GM18517 (cell line): Measurements from ENCODE around the gene YWHAE.
"Not testable (repeated sequence)": the region's sequence is repeated elsewhere in the genome, so short reads cannot be mapped to it uniquely, and the experiment has no call there.

ENCODE experiments used
- ATAC-seq: cut with Tn5 transposase; IDR thresholded peaks from one replicate; pipeline ENCODE4 v1.9.1; 2021; ENCODE audit warnings: mild to moderate bottlenecking, moderate library complexity; ENCODE audit not compliant: unreplicated experiment

Gene YWHAE

DNA sequence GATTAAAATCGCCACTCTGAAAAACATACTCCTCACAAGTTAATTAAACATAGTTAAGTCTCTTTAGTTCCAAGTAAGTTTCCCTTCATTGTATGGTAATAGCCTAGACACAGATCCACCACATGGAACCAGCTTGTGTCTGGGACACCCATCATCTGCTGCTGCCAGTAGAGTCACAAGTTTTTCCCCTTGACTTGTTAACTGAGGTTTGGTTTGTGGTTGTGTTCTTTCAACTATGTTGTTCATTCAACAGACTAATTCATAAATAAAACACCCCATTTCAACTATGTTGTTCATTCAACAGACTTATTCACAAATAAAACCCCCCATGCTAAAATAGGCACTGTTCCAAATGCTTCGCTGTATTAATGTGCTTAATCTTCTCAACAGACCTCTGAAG, 24.4 kb downstream of the YWHAE start:
- ATAC-seq: no peak

DNA sequence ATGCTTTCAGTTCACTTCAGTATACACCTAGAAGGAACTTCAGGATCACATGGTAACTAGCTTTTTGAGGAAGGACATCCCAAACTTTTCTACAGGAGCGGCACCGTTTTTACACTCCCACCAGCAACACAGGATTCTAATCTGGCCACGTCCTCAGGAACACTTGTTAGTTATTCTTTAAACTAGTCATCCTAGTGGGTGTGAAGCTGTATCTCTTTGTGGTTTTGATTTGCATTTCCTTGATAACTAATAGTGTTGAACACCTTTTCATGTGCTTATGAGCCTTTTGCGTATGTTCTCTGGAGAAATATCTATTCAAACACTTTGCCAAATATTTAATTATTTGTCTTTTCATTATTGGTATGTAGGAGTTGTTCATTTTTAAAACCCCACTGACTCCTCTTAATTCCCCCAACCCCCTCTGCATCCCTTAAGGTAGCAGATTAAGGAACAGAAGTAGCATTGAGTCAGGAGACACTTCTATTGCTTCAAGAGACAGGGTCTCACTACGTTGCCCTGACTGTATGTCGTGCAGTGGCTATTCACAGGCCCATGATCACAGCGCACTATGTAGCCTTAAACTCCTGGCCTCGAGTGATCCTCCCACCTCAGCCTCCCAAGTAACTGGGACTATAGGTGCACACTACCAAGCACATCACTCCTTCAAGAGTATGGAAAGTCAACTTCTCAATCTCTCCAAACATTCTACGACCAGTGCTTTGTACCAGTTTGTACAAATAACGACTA, 25.4 kb downstream of the YWHAE start:
- ATAC-seq: peak; percentile 54

DNA sequence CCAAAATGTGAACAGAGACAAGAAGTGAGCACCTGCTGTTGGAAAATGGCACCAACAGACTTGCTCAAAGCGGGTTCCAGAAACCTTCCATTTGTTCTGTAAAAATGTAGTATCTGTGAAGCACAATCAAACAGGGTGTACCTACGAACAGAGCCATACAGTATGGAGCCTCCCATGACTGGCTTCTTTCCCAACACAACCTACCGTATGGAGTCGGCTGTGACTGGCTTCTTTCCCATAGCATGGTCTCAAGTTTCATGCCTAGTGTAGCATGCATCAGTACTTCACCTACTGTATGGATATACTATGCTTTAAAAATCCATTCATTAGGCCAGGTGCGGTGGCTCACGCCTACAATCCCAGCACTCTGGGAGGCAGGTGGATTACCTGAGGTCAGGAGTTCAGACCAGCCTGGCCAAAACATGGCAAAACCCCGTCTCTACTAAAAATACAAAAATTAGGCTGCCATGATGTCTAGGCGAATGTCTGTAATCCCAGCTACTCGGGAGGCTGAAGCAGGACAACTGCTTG, 26.2 kb downstream of the YWHAE start:
- no peak for ATAC-seq

DNA sequence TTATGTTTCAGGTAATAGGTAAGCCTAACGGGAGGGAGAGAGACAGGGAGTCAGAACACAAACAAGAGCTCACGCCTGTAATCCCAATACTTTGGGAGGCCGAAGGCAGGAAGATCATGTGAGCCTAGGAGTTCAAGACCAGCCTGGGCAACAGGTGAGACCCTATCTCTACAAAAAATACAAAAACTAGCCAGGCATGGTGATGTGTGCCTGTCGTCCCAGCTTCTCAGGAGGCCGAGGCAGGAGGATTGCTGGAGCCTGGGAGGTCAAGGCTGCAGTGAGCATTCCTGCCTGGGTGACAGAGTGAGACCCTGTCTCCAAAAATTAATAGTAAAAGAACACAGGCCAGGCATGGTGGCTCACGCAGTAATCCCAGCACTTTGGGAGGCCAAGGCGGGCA, 27.4 kb downstream of the YWHAE start:
- no peak for ATAC-seq

DNA sequence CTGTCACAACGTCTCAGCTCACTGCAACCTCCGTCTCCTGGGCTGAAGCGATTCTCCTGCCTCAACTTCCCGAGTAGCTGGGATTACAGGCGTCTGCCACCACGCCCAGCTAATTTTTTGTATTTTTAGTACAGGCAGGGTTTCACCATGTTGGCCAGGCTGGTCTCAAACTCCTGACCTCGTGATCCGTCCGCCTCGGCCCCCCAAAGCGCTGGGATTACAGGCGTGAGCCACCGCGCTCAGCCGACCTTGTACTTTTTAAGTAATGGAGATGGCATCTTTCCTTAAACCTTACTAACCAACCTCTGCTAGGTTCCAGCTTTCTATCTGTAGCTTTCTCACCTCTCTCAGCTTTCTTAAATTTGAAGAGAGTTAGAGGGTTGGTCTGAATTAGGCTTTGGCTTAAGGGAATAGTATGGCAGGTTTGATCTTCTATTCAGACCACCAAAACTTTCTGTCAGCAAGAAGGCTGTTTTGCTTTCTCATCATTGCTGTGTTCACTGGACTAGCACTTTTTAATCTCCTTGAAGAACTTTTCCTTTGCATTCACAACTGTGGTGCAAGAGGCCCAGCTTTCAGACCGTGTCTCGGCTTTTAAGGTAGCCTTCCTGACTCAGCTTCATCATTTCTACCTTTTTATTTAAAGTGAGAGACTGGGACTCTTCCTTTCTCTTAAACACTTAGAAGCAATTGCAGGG, 28.0 kb downstream of the YWHAE start:
- no peak for ATAC-seq

DNA sequence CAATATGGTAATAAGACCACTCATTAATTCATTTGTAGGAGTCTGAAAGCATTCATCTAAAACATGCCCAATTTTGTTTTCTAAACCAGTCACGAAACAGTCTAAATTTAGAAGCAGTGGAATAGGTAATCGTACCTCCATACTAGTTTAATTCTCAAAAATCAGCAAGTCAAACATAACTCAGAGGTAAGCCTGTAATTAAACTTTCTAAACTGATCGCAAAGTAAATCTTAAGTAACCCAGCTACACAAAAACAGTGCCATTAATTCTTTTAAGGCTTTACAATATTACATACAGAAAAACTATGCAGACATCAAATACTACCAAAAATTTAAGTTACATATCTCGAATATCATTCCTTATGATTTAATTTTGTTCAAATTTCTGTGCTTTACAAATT, 31.4 kb downstream of the YWHAE start:
- no peak for ATAC-seq

DNA sequence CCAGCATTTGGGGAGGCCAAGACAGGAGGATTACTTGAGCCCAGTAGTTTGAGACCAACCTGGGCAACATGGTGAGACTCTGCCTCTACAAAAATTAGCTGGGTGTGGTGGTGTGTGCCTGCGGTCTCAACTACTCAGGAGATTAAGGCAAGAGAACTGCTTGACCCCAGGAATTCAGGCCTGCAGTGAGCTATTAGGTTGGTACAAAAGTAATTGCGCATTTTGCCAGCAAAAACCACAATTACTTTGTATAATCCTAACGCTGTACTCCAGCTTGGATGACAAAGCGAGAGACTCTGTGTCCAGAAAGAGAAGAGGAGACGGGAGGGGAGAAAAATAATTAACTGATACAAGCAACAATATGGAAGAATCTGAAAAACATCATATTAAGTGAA, 32.7 kb downstream of the YWHAE start:
- ATAC-seq: no peak

DNA sequence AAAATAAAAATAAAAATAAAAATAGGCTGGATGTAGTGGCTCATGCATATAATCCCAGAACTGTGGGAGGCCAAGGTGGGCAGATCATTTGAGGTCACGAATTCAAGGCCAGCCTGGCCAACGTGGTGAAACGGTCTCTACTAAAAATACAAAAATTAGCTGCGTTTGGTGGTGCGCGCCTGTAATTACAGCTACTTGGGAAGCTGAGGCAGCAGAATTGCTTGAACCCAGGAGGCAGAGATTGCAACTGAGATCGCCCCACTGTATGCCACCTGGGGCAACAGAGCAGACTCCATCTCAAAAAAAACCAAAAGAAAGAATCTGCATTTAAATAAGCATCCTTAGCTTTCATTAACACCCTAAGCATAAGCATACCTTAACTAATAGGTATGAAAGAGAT, 33.8 kb downstream of the YWHAE start:
- ATAC-seq: no peak

DNA sequence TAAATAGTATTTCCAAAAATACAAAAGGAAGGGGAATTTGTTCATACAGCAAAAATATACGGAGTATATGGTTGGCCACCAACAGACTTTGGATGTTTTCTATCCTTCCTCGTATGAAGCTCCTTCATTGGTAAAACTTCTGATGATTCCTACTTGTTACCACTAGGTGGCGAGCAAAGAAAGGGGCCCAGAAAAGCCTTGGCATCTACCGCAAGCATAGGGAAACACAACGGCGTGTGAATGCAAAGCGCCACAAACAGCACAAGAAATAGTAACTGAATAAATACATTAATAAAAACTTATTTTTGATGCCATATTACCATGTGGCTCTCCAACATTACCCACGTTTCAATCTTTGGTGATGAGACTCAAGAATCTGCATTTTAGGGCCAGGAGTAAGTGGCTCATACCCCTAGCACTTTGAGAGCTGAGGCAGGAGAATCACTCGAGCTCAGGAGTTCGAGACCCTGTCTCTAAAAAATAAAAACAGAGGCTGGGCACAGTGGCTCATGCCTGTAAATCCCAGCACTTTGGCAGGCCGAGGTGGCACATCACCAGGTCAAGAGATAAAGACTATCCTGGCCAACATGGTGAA, 34.5 kb downstream of the YWHAE start:
- no peak for ATAC-seq

DNA sequence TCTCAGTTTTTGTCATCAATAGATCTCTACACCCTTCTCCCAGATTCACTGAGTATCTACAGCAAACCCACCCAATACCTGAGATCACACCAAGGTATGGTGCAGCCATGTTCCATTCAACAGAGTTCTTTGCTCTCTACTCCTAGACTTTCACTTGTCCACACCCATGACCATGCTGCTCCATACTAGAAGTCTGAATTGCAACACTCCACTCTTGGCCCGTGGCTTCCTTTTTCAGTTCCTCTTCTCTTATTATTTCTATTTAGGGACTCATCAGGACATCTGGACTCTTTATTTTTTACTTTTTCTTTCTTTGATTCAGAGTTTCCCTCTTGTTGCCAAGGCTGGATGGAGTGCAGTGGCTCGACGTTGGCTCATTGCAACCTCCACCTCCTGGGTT, 37.1 kb downstream of the YWHAE start:
- no peak for ATAC-seq

DNA sequence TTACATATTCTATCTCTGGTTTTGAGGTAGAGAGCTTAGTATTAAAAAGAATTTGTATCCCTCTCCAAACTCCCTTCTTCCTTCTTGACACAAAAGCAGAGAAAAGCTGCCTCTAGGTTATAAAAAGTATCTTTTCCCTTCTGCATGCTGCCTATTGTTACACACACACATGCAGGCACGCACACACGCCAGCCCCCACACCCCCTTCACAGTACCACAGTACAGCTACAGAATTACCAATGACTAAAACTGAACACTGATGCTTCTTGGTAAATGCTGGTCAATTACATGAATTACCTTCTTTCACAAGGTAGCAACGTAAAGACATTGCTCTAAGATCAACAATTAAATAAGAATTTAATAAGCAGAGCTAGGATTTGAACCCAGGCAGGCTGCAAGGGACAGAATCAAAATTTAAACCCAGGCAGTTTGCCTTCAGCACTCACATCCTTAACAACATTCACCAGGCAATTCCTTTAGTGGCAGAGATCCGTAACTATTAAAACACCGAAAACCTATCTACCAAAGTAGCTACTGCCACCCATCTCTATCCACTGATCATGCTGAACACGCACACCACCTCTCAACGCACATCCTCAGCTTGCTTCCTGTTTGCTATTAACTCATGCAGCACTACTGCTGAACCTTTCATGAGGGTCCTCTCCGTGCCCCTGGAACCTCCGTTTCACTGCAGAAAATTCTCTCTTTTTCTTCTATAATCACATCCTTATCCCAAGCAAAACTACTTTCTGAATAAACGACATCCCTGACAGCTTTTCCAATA, 37.8 kb downstream of the YWHAE start:
- no peak for ATAC-seq

DNA sequence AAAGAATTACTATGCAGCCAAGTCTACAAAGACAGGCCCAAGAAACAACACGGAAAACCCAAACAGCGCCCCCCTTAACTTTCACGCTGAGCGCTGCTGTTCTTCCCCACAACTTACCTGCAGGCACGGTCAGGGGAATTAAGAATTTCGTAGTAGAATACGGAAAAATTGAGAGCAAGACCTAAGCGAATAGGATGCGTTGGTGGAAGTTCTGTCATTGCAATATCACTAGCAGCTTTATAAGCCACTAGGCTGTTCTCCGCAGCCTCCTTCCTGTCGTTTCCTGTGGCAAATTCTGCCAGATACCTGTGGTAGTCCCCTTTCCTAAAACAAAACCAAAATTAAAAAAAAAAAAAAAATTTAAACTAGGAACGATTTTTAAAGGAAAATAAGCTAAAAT, 39.0 kb downstream of the YWHAE start:
- no peak for ATAC-seq

DNA sequence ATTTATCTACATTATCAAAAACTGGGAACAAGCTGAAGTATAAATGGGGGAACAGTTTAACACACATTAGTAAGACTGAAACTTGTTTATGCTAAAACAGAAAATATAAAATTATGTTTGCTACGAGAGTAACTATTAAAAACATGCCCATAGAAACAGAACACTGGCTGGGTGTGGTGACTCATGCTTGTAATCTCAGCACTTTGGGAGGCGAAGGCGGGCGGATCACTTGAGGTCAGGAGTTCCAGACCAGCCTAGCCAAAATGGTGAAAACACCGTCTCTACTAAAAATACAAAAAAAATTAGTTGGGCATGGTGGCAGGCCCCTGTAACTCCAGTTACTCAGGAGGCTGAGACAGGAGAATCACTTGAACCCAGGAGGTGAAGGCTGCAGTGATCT, 39.7 kb downstream of the YWHAE start:
- ATAC-seq: not testable (repeated sequence)

DNA sequence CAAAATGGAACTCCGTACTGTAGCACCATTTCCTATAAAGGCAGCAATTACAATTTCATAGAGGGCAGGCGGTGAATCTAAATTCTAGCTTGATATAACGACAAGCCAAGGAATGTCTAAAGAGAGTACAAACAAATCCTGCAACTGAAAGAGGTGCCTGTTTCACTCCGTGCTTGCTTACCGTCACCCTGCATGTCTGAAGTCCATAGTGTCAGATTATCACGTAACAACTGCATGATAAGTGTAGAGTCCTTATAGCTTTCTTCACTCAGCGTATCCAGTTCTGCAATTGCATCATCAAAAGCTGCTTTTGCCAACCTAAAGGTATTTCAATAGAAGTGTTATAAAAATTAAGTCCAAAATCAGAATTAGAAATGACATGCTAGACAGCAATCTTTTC, 46.0 kb downstream of the YWHAE start:
- no peak for ATAC-seq

DNA sequence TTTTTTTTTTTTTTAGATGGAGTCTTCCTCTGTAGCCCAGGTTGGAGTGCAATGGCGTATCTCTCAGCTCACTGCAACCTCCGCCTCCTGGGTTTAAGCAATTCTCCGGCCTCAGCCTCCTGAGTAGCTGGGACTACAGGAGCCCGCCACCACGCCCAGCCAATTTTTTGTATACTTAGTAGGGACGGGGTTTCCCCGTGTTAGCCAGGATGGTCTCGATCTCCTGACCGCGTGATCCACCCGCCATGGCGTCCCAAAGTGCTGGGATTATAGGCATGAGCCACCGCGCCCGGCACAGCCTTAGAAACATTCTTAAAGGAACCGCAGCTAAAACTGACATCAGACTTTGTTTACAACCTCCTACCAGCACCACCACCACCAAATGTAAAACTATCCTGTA, 47.5 kb downstream of the YWHAE start:
- not testable (repeated sequence) for ATAC-seq

DNA sequence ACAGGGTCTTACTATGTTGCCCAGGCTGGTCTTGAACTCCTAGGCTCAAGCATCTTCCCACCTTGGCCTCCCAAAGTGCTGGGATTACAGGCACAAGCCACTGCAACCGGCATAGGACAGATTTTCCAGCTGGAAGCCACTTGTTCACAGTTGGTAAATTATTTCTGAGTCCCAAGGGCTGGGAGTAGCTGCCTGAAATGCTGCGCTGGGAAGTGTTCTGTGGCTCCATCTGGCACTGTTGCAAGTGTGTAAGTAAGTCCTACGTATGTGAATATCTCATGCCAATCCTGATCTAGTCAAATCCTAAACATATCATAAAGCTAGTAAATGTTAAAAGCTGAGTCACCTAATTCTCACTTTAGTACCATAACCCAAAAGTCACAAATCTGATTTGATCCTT, 48.1 kb downstream of the YWHAE start:
- ATAC-seq: no peak

DNA sequence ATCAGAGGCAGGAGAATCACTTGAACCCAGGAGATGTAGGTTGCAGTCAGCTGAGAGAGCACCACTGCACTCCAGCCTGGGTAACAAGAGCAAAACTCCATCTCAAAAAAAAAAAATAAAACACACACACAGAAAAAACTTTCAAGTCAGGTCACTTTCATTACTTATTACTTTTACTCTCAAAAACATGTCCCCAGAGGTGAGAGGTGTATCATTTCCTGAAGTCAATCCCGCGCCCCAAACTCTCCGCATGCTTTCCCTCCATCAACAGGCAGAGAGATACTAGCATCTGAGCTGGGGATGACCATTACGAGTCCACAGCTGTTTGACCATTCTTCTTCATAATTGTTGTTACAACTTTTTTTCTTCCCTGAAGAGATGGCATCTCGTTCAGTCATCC, 48.7 kb downstream of the YWHAE start:
- ATAC-seq: no peak

DNA sequence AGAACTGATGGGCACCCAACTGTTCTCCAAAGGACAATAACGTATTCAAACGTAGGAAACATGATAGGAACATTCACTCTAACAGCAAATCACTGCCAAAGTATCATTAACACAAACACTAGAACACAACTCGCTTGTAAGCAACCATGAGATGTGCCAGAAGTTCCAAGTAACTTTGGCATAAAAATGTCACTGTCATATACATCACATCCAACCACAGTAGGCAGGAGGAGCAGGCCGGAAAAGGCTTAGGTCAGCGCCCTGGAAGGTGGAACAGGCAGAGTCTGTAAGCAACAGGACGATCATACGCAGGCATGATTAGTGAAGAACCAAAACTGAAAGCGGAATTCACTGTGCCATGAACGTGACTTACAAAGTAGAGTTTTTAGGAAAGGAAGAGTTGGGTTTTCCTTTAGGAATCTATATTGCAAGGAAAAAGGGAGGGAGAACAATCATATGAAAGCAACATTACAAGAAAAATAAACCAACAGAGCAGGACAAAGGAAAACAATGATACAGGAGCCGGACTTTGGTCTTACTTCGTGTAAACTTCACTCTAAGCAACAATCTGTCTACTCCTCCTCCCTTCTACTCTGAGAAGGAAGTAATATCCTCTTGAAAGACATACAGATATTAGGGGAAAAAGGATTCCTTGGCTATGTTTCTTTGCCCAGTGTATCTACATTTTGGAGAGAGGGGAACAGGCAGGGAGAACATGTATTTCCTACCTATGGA, 52.3 kb downstream of the YWHAE start:
- ATAC-seq: no peak

DNA sequence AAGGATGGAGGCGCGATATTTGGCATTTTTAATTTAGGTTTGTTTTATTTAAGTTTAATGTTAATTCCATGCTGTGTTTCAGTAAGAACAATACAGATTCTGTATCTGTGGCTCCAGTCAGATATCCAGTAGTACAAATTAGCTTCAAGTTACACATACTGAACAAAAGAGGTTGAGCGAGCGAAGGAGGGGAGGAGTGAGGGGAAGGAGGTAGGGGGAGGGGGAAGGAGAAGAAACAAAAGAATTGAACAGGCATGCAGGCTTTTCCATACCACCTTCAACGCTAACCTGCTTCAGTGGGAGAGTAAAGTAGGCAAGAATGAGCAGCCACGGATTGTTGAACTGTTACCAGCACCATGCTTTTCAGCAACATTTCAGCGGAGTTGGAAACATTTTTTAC, 55.5 kb downstream of the YWHAE start:
- no peak for ATAC-seq

DNA sequence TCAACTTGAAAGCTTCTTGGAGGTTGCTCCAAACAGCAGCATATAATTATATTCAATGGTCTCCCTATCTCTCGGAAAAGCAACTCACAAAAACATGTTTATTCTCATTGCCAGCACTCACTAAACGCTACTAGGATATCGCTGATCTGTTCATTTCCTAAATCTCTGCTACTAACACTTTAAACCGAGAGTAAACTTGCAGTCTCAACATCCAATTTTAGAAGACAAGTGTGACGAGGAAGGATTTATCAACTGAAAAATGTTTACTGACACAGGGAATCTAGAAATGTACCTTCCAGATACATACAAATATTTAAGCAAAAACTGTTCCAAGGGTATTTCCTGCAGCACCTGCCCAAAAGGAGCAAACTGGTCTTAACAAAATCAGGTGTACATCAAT, 56.5 kb downstream of the YWHAE start:
- ATAC-seq: no peak

DNA sequence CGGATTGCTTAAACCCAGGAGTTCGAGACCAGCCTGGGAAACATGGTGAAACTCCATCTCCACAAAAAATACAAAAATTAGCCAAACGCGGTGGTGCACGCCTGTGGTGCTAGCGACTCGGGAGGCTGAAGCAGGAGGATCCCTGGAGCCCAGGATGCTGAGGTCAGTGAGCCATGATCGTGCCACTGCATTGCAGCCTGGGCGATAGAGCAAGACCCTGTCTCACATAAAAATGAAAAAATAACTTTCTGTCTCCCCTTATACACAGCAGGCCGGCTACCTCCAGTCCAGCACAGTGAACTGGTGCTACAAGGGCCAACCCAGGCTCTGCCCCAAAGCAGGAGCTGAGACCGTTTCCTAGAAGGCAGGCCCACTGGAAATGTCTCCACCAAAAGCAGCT, 59.7 kb downstream of the YWHAE start:
- no peak for ATAC-seq
